Measurements from ENCODE around the gene HILPDA.
"Not testable (repeated sequence)": the region's sequence is repeated elsewhere in the genome, so short reads cannot be mapped to it uniquely, and the experiment has no call there.

HILPDA gene

GRCh38 chr7:128466871-128467270 lies 11.2 kb downstream of the HILPDA start:
- not testable (repeated sequence) for DNase-seq

- peak; percentile 88 for DNase-seq
Measured at GRCh38 chr7:128476402-128477335, 21.0 kb downstream of the HILPDA start, which contains the start of gene METTL2B. TSS of gene METTL2B (plus strand) at chr7:128476748. CDS start at chr7:128476766, 18 bp downstream.

- DNase-seq, result not testable (repeated sequence)
Measured at GRCh38 chr7:128477336-128477690, 21.6 kb downstream of the HILPDA start.

- not testable (repeated sequence) for DNase-seq
Measured at GRCh38 chr7:128479082-128479481, 23.4 kb downstream of the HILPDA start.

GRCh38 chr7:128488134-128488533 lies 32.5 kb downstream of the HILPDA start:
- DNase-seq, result not testable (repeated sequence)

- no peak for DNase-seq
Measured at GRCh38 chr7:128497405-128497804, 41.7 kb downstream of the HILPDA start.

GRCh38 chr7:128505416-128505815 lies 49.7 kb downstream of the HILPDA start:
- not testable (repeated sequence) for DNase-seq

GRCh38 chr7:128506819-128507218 lies 51.1 kb downstream of the HILPDA start:
- DNase-seq, result peak; percentile 23

- DNase-seq, result not testable (repeated sequence)
Measured at GRCh38 chr7:128507321-128507993, 51.8 kb downstream of the HILPDA start.
